Activated CD4-positive, alpha-beta T cell treated with anti-CD3 and anti-CD28 coated beads, Interleukin-2, amount 10 ng/mL, durations not matched to agents 7 days and 5 days (primary cell): Measurements from ENCODE around the gene EVI5L. TPM values are rescaled to one million over a fixed set of nuclear protein-coding genes. Genes with fewer than 3 reads are reported as not detected.
"Not testable (repeated sequence)": the region's sequence is repeated elsewhere in the genome, so short reads cannot be mapped to it uniquely, and the experiment has no call there.

Experiments
- CTCF ChIA-PET: fragments of 350-600 bp; sonication (Branson Sonifier 250); formaldehyde crosslinking; loops from one replicate; lab custom pipeline; 2021; ENCODE audit warnings: antibody characterized with exemption; lab: Charles Lee
- POLR2A ChIA-PET: fragments of 350-600 bp; sonication (Branson Sonifier 250); formaldehyde crosslinking; loops from one replicate; lab custom pipeline; 2021; ENCODE audit warnings: antibody characterized with exemption; lab: Charles Lee
- DNase-seq: peaks from one replicate; pipeline ENCODE4 v3.0.0-alpha.2; 2020
- H3K27ac Mint-ChIP-seq: one replicate; pipeline ENCODE4 v1.8.0; 2021; ENCODE audit warnings: mild to moderate bottlenecking, moderate library complexity, mixed read lengths
- H3K27me3 Mint-ChIP-seq: one replicate; pipeline ENCODE4 v1.8.0; 2021; ENCODE audit warnings: mixed read lengths
- H3K36me3 Mint-ChIP-seq: one replicate; pipeline ENCODE4 v1.8.0; 2021; ENCODE audit warnings: low read depth, mixed read lengths
- H3K4me1 Mint-ChIP-seq: one replicate; pipeline ENCODE4 v1.8.0; 2021; ENCODE audit warnings: mixed read lengths
- H3K4me3 Mint-ChIP-seq: one replicate; pipeline ENCODE4 v1.8.0; 2021; ENCODE audit warnings: mild to moderate bottlenecking, moderate library complexity, mixed read lengths
- H3K9me3 Mint-ChIP-seq: one replicate; pipeline ENCODE4 v1.8.0; 2021; ENCODE audit warnings: mixed read lengths
- total RNA-seq, 2 experiments: library from RNA; stranded (reverse); gene quantifications; one replicate each; pipeline ENCODE4 v1.2.3, GENCODE V29; 2021

Gene EVI5L
- total RNA-seq = 10 to 100 TPM in 1 of 2 experiments, 1 to 10 TPM in 1; 9.7 to 11.2 TPM

- H3K27ac Mint-ChIP-seq = peak within 1 kb of the TSS; percentile 96
- CTCF ChIA-PET = interaction anchor here (0.6 kb wide), 1 partner anchor 23 kb away, joined by 3 read pairs; no protein-coding TSS in a partner anchor
- POLR2A ChIA-PET = no interaction called here
Measured at GRCh38 chr19:7829561-7830271, at the start of gene EVI5L. Gene EVI5L (plus strand): TSS chr19:7830218. CDS start chr19:7846543, 16,325 bp downstream.

GRCh38 chr19:7781157-7781556 lies 48.9 kb upstream of the EVI5L start:
- ChIA-PET POLR2A (no interaction called here), CTCF (no interaction called here)
- DNase-seq = no peak
- H3K27ac Mint-ChIP-seq = no peak overlapping the region
- H3K9me3 Mint-ChIP-seq = peaks cover 6% of the 10 kb centered on the region
- no peaks in the 10 kb centered on the region for H3K36me3 Mint-ChIP-seq
- peaks cover 28% of the 10 kb centered on the region for H3K27me3 Mint-ChIP-seq
- H3K4me1 Mint-ChIP-seq = no peaks in the 10 kb centered on the region
- no peak overlapping the region for H3K4me3 Mint-ChIP-seq

More at GRCh38 chr19:7829561-7830271, at the start of gene EVI5L:
- Mint-ChIP-seq H3K9me3 (no peaks in the 10 kb centered on the region), H3K4me1 (peaks cover 21% of the 10 kb centered on the region), H3K4me3 (peak within 1 kb of the TSS; percentile 78), H3K36me3 (no peaks in the 10 kb centered on the region), H3K27me3 (peaks cover 3% of the 10 kb centered on the region)
- DNase-seq = peak; percentile 99

- Mint-ChIP-seq H3K4me1 (no peaks in the 10 kb centered on the region), H3K27ac (no peak overlapping the region), H3K27me3 (peaks cover 32% of the 10 kb centered on the region), H3K36me3 (no peaks in the 10 kb centered on the region), H3K4me3 (no peak overlapping the region), H3K9me3 (peaks cover 6% of the 10 kb centered on the region)
- ChIA-PET CTCF (no interaction called here), POLR2A (no interaction called here)
- no peak for DNase-seq
Measured at GRCh38 chr19:7783991-7784423, 46.0 kb upstream of the EVI5L start.

GRCh38 chr19:7784856-7785255 lies 45.2 kb upstream of the EVI5L start:
- H3K27ac Mint-ChIP-seq = no peak overlapping the region
- DNase-seq = no peak
- POLR2A ChIA-PET = no interaction called here
- CTCF ChIA-PET = interaction anchor here (0.9 kb wide), 1 partner anchor 23 kb away, joined by 3 read pairs; no protein-coding TSS in a partner anchor
- H3K4me3 Mint-ChIP-seq = no peak overlapping the region
- no peaks in the 10 kb centered on the region for H3K4me1 Mint-ChIP-seq
- peaks cover 37% of the 10 kb centered on the region for H3K27me3 Mint-ChIP-seq
- H3K9me3 Mint-ChIP-seq = peaks cover 6% of the 10 kb centered on the region
- no peaks in the 10 kb centered on the region for H3K36me3 Mint-ChIP-seq

GRCh38 chr19:7787141-7787540 lies 42.9 kb upstream of the EVI5L start:
- Mint-ChIP-seq H3K9me3 (peaks cover 6% of the 10 kb centered on the region), H3K4me3 (no peak overlapping the region), H3K36me3 (no peaks in the 10 kb centered on the region), H3K27me3 (peaks cover 39% of the 10 kb centered on the region), H3K27ac (peak overlapping the region; percentile 60), H3K4me1 (no peaks in the 10 kb centered on the region)
- no peak for DNase-seq
- ChIA-PET POLR2A (no interaction called here), CTCF (interaction anchor here (0.7 kb wide), 1 partner anchor 202 kb away, joined by 3 read pairs; no protein-coding TSS in a partner anchor)

- Mint-ChIP-seq H3K27me3 (peaks cover 41% of the 10 kb centered on the region), H3K4me3 (no peak overlapping the region), H3K9me3 (peaks cover 6% of the 10 kb centered on the region), H3K27ac (peak overlapping the region; percentile 33), H3K4me1 (no peaks in the 10 kb centered on the region), H3K36me3 (no peaks in the 10 kb centered on the region)
- ChIA-PET POLR2A (no interaction called here), CTCF (no interaction called here)
- no peak for DNase-seq
Measured at GRCh38 chr19:7787602-7788177, 42.3 kb upstream of the EVI5L start.

GRCh38 chr19:7788178-7788932 lies 41.7 kb upstream of the EVI5L start:
- Mint-ChIP-seq H3K9me3 (peaks cover 6% of the 10 kb centered on the region), H3K27ac (no peak overlapping the region), H3K4me3 (no peak overlapping the region), H3K4me1 (no peaks in the 10 kb centered on the region), H3K27me3 (peaks cover 40% of the 10 kb centered on the region), H3K36me3 (no peaks in the 10 kb centered on the region)
- DNase-seq = no peak
- POLR2A ChIA-PET = no interaction called here
- CTCF ChIA-PET = no interaction called here

GRCh38 chr19:7788933-7789323 lies 41.1 kb upstream of the EVI5L start:
- Mint-ChIP-seq H3K4me3 (no peak overlapping the region), H3K36me3 (no peaks in the 10 kb centered on the region), H3K27me3 (peaks cover 35% of the 10 kb centered on the region), H3K9me3 (peaks cover 6% of the 10 kb centered on the region), H3K27ac (no peak overlapping the region), H3K4me1 (no peaks in the 10 kb centered on the region)
- no peak for DNase-seq
- CTCF ChIA-PET = no interaction called here
- POLR2A ChIA-PET = no interaction called here

- Mint-ChIP-seq H3K9me3 (peaks cover 6% of the 10 kb centered on the region), H3K4me1 (no peaks in the 10 kb centered on the region), H3K4me3 (no peak overlapping the region), H3K27ac (no peak overlapping the region), H3K27me3 (peaks cover 35% of the 10 kb centered on the region), H3K36me3 (no peaks in the 10 kb centered on the region)
- DNase-seq = no peak
- POLR2A ChIA-PET = no interaction called here
- CTCF ChIA-PET = no interaction called here
Measured at GRCh38 chr19:7789447-7789846, 40.6 kb upstream of the EVI5L start.

GRCh38 chr19:7790416-7790815 lies 39.6 kb upstream of the EVI5L start:
- Mint-ChIP-seq H3K36me3 (no peaks in the 10 kb centered on the region), H3K27me3 (peaks cover 29% of the 10 kb centered on the region), H3K27ac (no peak overlapping the region), H3K4me1 (no peaks in the 10 kb centered on the region), H3K4me3 (no peak overlapping the region), H3K9me3 (no peaks in the 10 kb centered on the region)
- ChIA-PET CTCF (no interaction called here), POLR2A (no interaction called here)
- DNase-seq = no peak

GRCh38 chr19:7792281-7792680 lies 37.7 kb upstream of the EVI5L start:
- DNase-seq = no peak
- Mint-ChIP-seq H3K9me3 (no peaks in the 10 kb centered on the region), H3K36me3 (no peaks in the 10 kb centered on the region), H3K27me3 (peaks cover 29% of the 10 kb centered on the region), H3K4me1 (no peaks in the 10 kb centered on the region), H3K27ac (no peak overlapping the region), H3K4me3 (no peak overlapping the region)
- ChIA-PET POLR2A (no interaction called here), CTCF (interaction anchor here (0.6 to 1.2 kb wide), 2 partner anchors 97 to 112 kb away, joined by 3 to 6 read pairs; partner anchors contain the start of gene TRAPPC5)

GRCh38 chr19:7792701-7793100 lies 37.3 kb upstream of the EVI5L start:
- CTCF ChIA-PET = interaction anchor here (0.6 kb wide), 1 partner anchor 97 kb away, joined by 3 read pairs; no protein-coding TSS in a partner anchor
- H3K4me1 Mint-ChIP-seq, H3K36me3 Mint-ChIP-seq, POLR2A ChIA-PET, H3K4me3 Mint-ChIP-seq, H3K27ac Mint-ChIP-seq, DNase-seq, H3K9me3 Mint-ChIP-seq: not testable (repeated sequence)
- H3K27me3 Mint-ChIP-seq = peaks cover 29% of the 10 kb centered on the region

- CTCF ChIA-PET = no interaction called here
- Mint-ChIP-seq H3K4me1 (no peaks in the 10 kb centered on the region), H3K27me3 (peaks cover 25% of the 10 kb centered on the region), H3K9me3 (no peaks in the 10 kb centered on the region), H3K4me3 (no peak overlapping the region), H3K27ac (no peak overlapping the region), H3K36me3 (no peaks in the 10 kb centered on the region)
- DNase-seq = no peak
- POLR2A ChIA-PET = no interaction called here
Measured at GRCh38 chr19:7793493-7793892, 36.5 kb upstream of the EVI5L start.
